OCI-LY1 (cell line): ENCODE data around the gene PRPF18.

Experiments used
- H2AFZ ChIP-seq: fragments of 200-600 bp; sonication (generic), shearing (Covaris generic); 2 replicates; pipeline ENCODE4 v1.6.0; 2014; ENCODE audit warnings: antibody characterized with exemption, mild to moderate bottlenecking, low read length
- H3F3A ChIP-seq: fragments of 200-600 bp; sonication (generic), shearing (Covaris generic); 2 replicates; pipeline ENCODE4 v1.6.0; 2014; ENCODE audit warnings: mild to moderate bottlenecking, antibody characterized with exemption, low read length, moderate library complexity; ENCODE audit not compliant: insufficient read depth
- H3K27ac ChIP-seq: fragments of 200-600 bp; sonication (generic); 2 replicates; pipeline ENCODE4 v1.5.1; 2014; ENCODE audit warnings: low read length, mixed run types, mild to moderate bottlenecking, low read depth; ENCODE audit not compliant: poor library complexity, severe bottlenecking
- H3K27me3 ChIP-seq: fragments of 200-600 bp; sonication (generic); 2 replicates; pipeline ENCODE4 v1.6.0; 2014; ENCODE audit warnings: antibody characterized with exemption, mild to moderate bottlenecking, low read length, moderate library complexity; ENCODE audit not compliant: insufficient read depth
- H3K36me3 ChIP-seq: fragments of 200-600 bp; sonication (generic); 2 replicates; pipeline ENCODE4 v1.6.1; 2014; ENCODE audit warnings: mild to moderate bottlenecking, antibody characterized with exemption, low read length, moderate library complexity, mixed read lengths; ENCODE audit not compliant: insufficient read depth
- H3K4me1 ChIP-seq: fragments of 200-600 bp; sonication (generic); 2 replicates; pipeline ENCODE4 v1.5.1; 2014; ENCODE audit warnings: mild to moderate bottlenecking, low read length, moderate library complexity; ENCODE audit not compliant: insufficient read depth, severe bottlenecking
- H3K4me2 ChIP-seq: fragments of 200-600 bp; sonication (generic), shearing (Covaris generic); 2 replicates; pipeline ENCODE4 v1.6.1; 2014; ENCODE audit warnings: low read length
- H3K4me3 ChIP-seq: fragments of 200-600 bp; sonication (generic); 2 replicates; pipeline ENCODE4 v1.5.1; 2014; ENCODE audit warnings: low read length, low read depth, mild to moderate bottlenecking, mixed read lengths; ENCODE audit not compliant: poor library complexity, severe bottlenecking
- H3K79me2 ChIP-seq: fragments of 200-600 bp; shearing (Covaris generic); 2 replicates; pipeline ENCODE4 v1.6.1; 2016; ENCODE audit warnings: mixed run types, low read length, mixed read lengths; ENCODE audit not compliant: insufficient read depth
- H3K9ac ChIP-seq: fragments of 200-600 bp; sonication (generic), shearing (Covaris generic); 2 replicates; pipeline ENCODE4 v1.6.1; 2014; ENCODE audit warnings: mild to moderate bottlenecking, low read length, mixed read lengths
- H3K9me2 ChIP-seq: fragments of 200-600 bp; sonication (generic), shearing (Covaris generic); 2 replicates; pipeline ENCODE4 v1.6.1; 2014; ENCODE audit warnings: low read depth, mild to moderate bottlenecking, low read length, mixed read lengths
- H3K9me3 ChIP-seq: fragments of 200-600 bp; shearing (Covaris generic); 2 replicates; pipeline ENCODE4 v1.6.1; 2014; ENCODE audit warnings: low read length, mixed read lengths
- H4K20me1 ChIP-seq: fragments of 200-600 bp; sonication (generic), shearing (Covaris generic); 2 replicates; pipeline ENCODE4 v1.6.0; 2016; ENCODE audit warnings: mild to moderate bottlenecking, low read length; ENCODE audit not compliant: insufficient read depth
- CTCF ChIP-seq: fragments of 200-600 bp; sonication (generic), shearing (Covaris generic); IDR thresholded peaks from 2 replicates; pipeline ENCODE4 v1.5.1; 2017; ENCODE audit warnings: mild to moderate bottlenecking, antibody characterized with exemption, low read length, moderate library complexity, mixed read lengths
- EZH2 ChIP-seq: fragments of 200-600 bp; sonication (generic), shearing (Covaris generic); IDR thresholded peaks from 2 replicates; pipeline ENCODE4 v1.8.0; 2017; ENCODE audit warnings: borderline replicate concordance, mixed run types, mild to moderate bottlenecking, antibody characterized with exemption, low read length, moderate library complexity, mixed read lengths

PRPF18 gene

GRCh38 chr10:13571541-13571940 is 15.2 kb upstream of the PRPF18 start:
- TF ChIP-seq CTCF (no peak), EZH2 (no peak)
- Histone ChIP-seq H3K79me2 (no peaks in the 10 kb centered on the region), H3K4me1 (no peaks in the 10 kb centered on the region), H3K27me3 (no peaks in the 10 kb centered on the region), H2AFZ (no peak overlapping the region), H3K9me3 (no peaks in the 10 kb centered on the region), H3K36me3 (no peaks in the 10 kb centered on the region), H3K4me3 (no peak overlapping the region), H3F3A (no peaks in the 10 kb centered on the region), H4K20me1 (no peaks in the 10 kb centered on the region), H3K4me2 (no peak overlapping the region), H3K9ac (no peak overlapping the region), H3K9me2 (no peaks in the 10 kb centered on the region), H3K27ac (no peak overlapping the region)

DNA sequence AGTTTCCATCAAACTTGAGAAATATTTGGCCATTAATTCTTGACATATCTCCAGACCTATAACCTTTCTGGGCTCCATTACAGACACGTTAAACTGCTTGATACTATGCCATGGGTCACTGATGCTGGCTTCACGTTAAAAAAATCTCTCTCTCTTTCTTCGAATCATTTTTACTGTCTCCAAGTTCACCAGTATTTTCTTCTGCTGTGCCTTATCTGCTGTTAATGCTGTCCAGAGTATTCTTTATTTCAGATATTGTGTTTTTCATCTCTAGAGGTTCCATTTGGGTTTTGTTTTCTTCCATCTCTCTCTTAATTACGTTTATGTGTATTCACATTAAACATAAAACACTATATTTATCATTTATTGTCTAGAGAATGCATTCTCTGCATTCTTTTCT is 12.8 kb upstream of the PRPF18 start:
- Histone ChIP-seq H3K9me2 (no peaks in the 10 kb centered on the region), H2AFZ (no peak overlapping the region), H3K27ac (no peak overlapping the region), H3K27me3 (no peaks in the 10 kb centered on the region), H3K4me3 (no peak overlapping the region), H3K4me1 (no peaks in the 10 kb centered on the region), H3K36me3 (no peaks in the 10 kb centered on the region), H3K9ac (no peak overlapping the region), H3K79me2 (no peaks in the 10 kb centered on the region), H3F3A (no peaks in the 10 kb centered on the region), H3K9me3 (no peaks in the 10 kb centered on the region), H3K4me2 (no peak overlapping the region), H4K20me1 (no peaks in the 10 kb centered on the region)
- no peak for TF ChIP-seq CTCF
- TF ChIP-seq EZH2, result no peak

- H3K36me3 ChIP-seq, result no peaks in the 10 kb centered on the region
- H3K4me1 ChIP-seq, result peaks cover 11% of the 10 kb centered on the region
- H3K27ac ChIP-seq, result no peak overlapping the region
- H4K20me1 ChIP-seq, result no peaks in the 10 kb centered on the region
- no peak overlapping the region for H3K4me2 ChIP-seq
- no peaks in the 10 kb centered on the region for H3K27me3 ChIP-seq
- H3K9me2 ChIP-seq, result no peaks in the 10 kb centered on the region
- no peak overlapping the region for H2AFZ ChIP-seq
- TF ChIP-seq CTCF (no peak), EZH2 (no peak)
- no peaks in the 10 kb centered on the region for H3K9me3 ChIP-seq
- no peak overlapping the region for H3K4me3 ChIP-seq
- no peaks in the 10 kb centered on the region for H3F3A ChIP-seq
- no peaks in the 10 kb centered on the region; the same call in 1 of the 2 replicates for H3K79me2 ChIP-seq
- no peak overlapping the region for H3K9ac ChIP-seq
Observed at GRCh38 chr10:13585195-13585751, 1.5 kb upstream of the PRPF18 start.
